Activated T-helper 17 cell treated with anti-CD3 and anti-CD28 coated beads, Interleukin-2, amount 50 U/mL, for 72 hours (primary cell): ENCODE data around the gene SNRPD2. TPM values are rescaled to one million over a fixed set of nuclear protein-coding genes. Genes with fewer than 3 reads are reported as not detected.
"Not testable (repeated sequence)": the region's sequence is repeated elsewhere in the genome, so short reads cannot be mapped to it uniquely, and the experiment has no call there.

ENCODE experiments used
- ATAC-seq: fragments of 150-1000 bp; cut with Tn5 transposase; replicated peaks from 2 replicates; pipeline ENCODE4 v1.10.0; 2021; ENCODE audit warnings: mild to moderate bottlenecking, moderate library complexity
- H3K27ac Mint-ChIP-seq: one replicate; pipeline ENCODE4 v1.8.0; 2022; ENCODE audit warnings: mixed read lengths
- H3K27me3 Mint-ChIP-seq: one replicate; pipeline ENCODE4 v1.8.0; 2022; ENCODE audit warnings: mixed read lengths
- H3K36me3 Mint-ChIP-seq: one replicate; pipeline ENCODE4 v1.8.0; 2022; ENCODE audit warnings: low read depth, mild to moderate bottlenecking, mixed read lengths
- H3K4me1 Mint-ChIP-seq: one replicate; pipeline ENCODE4 v1.8.0; 2022; ENCODE audit warnings: mixed read lengths
- H3K4me3 Mint-ChIP-seq: one replicate; pipeline ENCODE4 v1.8.0; 2022; ENCODE audit warnings: mild to moderate bottlenecking, mixed read lengths
- H3K9me3 Mint-ChIP-seq: one replicate; pipeline ENCODE4 v1.8.0; 2022; ENCODE audit warnings: mixed read lengths
- total RNA-seq, 2 donors: library from RNA; stranded (reverse); gene quantifications; one replicate each; pipeline ENCODE4 v1.2.3, GENCODE V29; 2022

SNRPD2 gene
- total RNA-seq, 2 donors from 2014 or later: 544 to 752 TPM

DNA sequence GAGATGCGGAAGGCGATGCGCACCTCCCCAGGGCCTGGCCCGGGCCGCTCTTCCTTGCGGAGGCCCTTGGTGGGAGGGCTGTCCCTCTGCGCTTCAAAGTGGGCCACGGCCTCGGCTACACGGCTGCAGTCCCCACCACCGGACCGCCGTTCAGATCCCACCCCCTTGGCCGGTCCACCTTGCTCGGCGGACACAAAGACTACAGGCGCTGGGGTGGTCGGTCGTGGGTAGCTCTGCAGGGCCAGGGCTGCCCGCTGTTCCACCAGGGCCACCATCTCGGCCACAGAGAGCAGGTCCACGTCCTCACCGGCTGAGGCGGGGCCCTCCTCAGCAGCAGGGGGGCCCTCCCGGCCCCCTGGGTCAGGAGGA lies 20.9 kb upstream of the SNRPD2 start:
- H3K27me3 Mint-ChIP-seq: no peaks in the 10 kb centered on the region
- no peak for ATAC-seq
- H3K36me3 Mint-ChIP-seq: peaks cover 56% of the 10 kb centered on the region

DNA sequence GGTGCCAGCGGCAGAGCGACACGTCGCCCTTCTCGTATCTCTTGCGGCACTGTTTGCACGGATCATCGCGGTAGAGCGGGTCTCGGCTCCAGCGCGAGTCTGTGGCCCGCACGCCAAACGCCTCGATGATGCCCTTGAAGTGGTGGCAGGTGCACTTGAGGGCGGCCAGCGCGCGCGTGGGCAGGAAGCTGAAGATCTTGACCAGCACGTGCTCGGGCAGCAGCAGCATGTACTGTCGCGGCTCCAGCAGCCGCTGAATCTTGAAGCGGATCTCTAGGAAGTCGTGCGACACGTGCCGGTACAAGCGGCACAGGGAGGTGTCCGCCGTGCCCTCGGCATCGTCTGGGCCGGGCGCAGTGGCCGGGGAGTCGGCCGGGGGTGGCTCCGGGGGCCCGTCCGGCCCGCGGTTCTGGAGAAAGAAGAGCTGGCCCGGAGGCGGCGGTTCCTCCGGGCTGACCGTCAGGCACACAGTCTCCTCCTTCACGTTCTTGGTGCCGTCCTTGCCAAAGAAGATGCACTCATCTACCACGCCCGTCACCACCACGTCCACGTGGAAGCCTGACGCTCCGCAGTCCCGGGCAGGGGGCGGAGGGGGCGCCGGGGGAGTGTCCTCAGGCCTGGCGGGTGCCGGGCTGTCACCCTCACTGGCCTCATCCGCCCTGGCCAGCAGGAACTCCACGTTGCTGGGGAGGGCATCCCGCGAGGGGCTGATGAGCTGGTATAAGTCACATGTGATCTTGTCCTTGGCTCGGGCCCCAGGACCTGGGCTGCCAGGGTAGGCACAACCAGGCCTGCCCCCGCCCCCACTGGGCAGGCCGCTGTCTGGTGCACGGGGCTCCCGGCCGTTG lies 20.3 kb upstream of the SNRPD2 start:
- H3K9me3 Mint-ChIP-seq: no peaks in the 10 kb centered on the region
- no peak overlapping the region for H3K4me3 Mint-ChIP-seq
- H3K36me3 Mint-ChIP-seq: peaks cover 51% of the 10 kb centered on the region
- H3K27me3 Mint-ChIP-seq: no peaks in the 10 kb centered on the region
- H3K4me1 Mint-ChIP-seq: peaks cover 17% of the 10 kb centered on the region
- H3K27ac Mint-ChIP-seq: no peak overlapping the region
- ATAC-seq: no peak

More for the DNA sequence above, 20.9 kb upstream of the SNRPD2 start:
- no peak overlapping the region for H3K27ac Mint-ChIP-seq
- no peak overlapping the region for H3K4me3 Mint-ChIP-seq
- H3K4me1 Mint-ChIP-seq: peaks cover 17% of the 10 kb centered on the region
- no peaks in the 10 kb centered on the region for H3K9me3 Mint-ChIP-seq

DNA sequence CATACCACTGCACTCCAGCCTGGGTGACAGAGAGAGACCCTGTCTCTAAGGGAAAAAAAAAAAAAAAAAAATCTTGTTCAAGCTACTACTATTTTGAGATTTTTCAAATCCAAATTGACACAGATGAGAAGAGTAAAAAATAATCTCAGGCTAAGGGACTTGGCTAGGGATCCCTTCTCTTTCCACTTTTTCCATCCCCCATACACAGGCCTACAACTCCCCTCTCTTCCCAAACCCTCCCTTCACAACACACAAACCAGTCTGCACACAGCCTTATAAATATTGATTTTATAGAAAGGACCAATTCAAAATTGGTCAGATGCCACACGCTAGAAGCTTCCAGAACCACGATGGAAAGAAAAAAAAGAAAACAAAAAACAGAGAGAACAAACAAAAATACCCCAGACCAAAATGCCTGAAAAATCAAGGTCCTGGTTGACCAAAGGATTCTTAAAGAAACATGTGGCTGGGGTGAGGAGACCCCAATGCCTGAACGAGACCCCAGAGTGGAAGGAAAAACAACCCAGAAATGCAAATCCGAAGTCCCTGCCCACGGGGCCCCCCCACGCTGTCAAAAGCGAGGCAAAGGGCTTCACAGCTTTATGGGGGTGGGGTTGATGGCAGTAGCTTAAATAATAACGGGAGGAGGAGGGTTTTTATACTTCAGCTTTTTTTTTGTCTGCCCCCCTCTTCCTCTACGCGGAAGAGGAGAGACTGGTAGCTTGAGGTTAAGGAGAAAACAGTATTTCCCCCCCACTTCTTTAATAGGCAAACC lies 18.8 kb upstream of the SNRPD2 start:
- ATAC-seq: no peak
- Mint-ChIP-seq H3K27me3 (no peaks in the 10 kb centered on the region), H3K4me3 (no peak overlapping the region)

DNA sequence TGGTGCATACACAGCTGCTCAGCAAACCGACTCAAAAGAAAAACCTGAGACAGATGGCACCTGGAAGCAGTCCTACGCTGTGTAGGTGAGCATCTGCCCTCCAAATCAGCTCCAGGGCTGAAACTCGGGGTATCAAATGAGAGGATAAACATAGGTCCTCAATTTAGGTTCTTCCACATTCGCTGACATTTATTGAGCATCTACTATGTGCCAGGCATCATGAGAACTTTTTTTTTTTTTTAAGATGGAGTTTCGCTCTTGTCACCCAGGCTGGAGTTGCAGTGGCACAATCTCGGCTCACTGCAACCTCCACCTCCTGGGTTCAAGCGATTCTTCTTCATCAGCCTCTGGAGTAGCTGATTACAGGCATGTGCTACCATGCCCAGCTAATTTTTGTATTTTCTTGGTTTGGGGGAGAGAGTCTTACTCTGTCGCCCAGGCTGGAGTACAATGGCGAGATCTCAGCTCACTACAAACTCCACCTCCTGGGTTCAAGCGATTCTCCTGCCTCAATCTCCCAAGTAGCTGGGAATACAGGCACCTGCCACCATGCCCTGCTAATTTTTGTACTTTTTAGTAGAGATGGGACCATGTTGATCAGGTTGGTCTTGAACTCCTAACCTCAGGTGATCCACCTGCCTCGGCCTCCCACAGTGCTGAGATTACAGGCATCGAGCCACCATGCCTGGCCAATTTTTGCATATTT lies 14.1 kb upstream of the SNRPD2 start:
- H3K4me3 Mint-ChIP-seq: no peak overlapping the region
- no peak overlapping the region for H3K27ac Mint-ChIP-seq
- no peaks in the 10 kb centered on the region for H3K27me3 Mint-ChIP-seq
- H3K9me3 Mint-ChIP-seq: no peaks in the 10 kb centered on the region
- ATAC-seq: no peak
- H3K36me3 Mint-ChIP-seq: peaks cover 56% of the 10 kb centered on the region
- peaks cover 6% of the 10 kb centered on the region for H3K4me1 Mint-ChIP-seq

More for the DNA sequence above, 18.8 kb upstream of the SNRPD2 start:
- Mint-ChIP-seq H3K9me3 (no peaks in the 10 kb centered on the region), H3K27ac (no peak overlapping the region), H3K36me3 (peaks cover 43% of the 10 kb centered on the region), H3K4me1 (peaks cover 6% of the 10 kb centered on the region)

DNA sequence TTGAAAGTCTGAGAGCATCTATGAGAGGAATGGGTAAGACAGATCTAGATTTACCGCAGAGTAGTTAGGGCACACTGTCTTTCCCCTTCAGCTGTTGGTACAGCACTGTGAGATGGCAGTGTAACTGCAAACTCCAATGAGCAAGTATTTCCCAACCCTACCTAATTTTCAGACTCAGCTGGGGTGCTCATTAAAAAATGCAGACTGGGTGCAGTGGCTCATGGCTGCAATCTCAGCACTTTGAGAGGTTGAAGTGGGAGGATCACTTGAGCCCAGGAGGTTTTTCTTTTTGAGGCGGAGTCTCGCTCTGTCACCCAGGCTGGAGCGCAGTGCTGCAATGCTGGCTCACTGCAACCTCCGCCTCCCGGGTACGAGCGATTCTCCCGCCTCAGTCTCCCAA lies 13.4 kb upstream of the SNRPD2 start:
- H3K27me3 Mint-ChIP-seq: no peaks in the 10 kb centered on the region
- no peak overlapping the region for H3K27ac Mint-ChIP-seq
- no peak for ATAC-seq
- no peaks in the 10 kb centered on the region for H3K9me3 Mint-ChIP-seq
- H3K4me1 Mint-ChIP-seq: no peaks in the 10 kb centered on the region
- H3K36me3 Mint-ChIP-seq: peaks cover 51% of the 10 kb centered on the region
- H3K4me3 Mint-ChIP-seq: no peak overlapping the region

DNA sequence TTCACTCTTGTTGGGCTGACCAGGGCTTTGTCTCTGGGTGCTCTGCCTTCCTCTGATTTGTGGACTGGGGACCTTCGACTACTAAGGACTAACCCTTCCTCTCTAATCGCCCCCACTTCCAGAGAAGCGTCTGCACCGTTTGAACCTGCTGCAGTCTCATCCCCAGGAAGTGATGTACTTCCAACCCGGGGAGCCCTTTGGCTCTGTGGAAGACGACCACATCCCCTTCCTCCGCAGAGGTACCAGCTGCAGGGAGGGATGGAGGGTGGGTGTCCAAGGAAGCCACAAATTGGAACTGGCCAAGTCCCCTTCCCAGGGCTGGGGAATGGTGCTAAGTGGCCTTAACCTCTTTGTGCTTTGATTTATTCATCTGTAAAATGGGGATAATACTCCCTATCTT lies 9.9 kb upstream of the SNRPD2 start:
- Mint-ChIP-seq H3K4me1 (peaks cover 5% of the 10 kb centered on the region), H3K27ac (no peak overlapping the region), H3K4me3 (no peak overlapping the region), H3K36me3 (peaks cover 50% of the 10 kb centered on the region), H3K27me3 (no peaks in the 10 kb centered on the region), H3K9me3 (no peaks in the 10 kb centered on the region)
- ATAC-seq: no peak

DNA sequence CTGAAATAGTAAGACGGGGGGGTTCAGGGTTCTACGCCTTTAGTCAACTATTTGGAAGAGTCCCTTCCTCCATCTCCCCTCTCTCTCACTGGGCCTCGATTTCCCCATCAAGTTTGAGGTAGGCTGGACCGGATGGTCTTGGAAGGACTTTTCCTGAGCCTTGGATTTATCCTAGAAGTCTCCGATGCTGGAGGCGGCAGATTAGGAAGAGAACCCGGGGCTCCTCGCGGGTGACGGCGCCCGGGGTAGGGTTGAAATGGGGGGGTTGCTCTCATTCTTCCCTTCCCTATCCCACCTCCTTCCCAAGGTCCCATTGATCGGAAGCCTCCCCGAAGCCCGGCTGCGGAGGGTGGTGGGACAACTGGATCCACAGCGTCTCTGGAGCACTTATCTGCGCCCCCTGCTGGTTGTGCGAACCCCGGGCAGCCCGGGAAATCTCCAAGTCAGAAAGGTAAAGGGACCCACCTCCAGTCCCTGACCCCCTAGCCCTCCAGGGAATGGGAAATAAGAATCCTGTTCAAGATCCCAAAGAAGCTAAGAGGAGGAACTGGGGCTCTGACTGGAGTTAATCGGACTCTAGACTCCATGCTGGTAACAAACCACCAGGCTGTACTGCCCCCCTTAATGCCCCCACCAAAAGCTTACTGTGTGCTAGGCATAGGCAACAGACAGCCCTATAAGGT lies 1.5 kb upstream of the SNRPD2 start:
- H3K36me3 Mint-ChIP-seq: peaks cover 82% of the 10 kb centered on the region
- no peaks in the 10 kb centered on the region for H3K27me3 Mint-ChIP-seq
- no peak for ATAC-seq
- H3K4me1 Mint-ChIP-seq: peaks cover 10% of the 10 kb centered on the region
- H3K9me3 Mint-ChIP-seq: no peaks in the 10 kb centered on the region
- H3K27ac Mint-ChIP-seq: peak overlapping the region; percentile 97
- H3K4me3 Mint-ChIP-seq: peak overlapping the region; percentile 93

DNA sequence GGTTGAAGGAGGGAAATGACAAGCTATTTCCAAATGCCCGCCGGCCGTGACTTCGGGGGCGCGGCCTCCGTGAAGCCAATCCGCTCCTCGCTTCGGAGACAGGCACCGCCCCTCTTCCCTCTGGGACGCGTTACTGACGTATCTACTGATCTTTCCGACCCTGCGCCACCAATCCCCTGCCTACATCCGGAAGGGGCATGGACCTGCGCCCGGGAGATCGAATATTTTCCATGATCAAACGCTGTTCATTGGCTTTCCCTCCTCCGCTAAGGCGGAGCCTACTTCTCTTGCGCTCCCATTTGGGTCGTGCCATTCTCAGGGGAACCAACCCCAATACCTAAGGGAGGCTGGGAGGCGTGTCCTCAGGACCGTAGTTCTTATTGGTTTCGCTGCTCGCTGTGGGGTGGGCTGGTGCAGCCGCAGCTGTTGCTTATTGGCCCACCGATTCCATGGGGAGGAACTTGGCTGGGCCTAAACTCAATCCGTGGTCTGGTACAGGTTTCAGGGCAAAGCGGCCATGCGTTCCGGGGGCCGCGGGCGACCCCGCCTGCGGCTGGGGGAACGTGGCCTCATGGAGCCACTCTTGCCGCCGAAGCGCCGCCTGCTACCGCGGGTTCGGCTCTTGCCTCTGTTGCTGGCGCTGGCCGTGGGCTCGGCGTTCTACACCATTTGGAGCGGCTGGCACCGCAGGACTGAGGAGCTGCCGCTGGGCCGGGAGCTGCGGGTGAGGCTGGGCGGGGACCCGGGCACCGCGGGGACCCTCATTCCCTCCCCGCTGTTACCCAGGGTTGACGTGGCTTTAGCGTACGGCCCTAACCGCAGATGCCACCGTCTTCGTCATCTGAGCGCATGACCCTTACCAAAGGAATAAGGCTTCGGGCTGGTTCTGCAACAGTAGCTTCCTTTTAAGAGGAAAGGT lies 693 bp upstream of the SNRPD2 start, which contains the start of gene QPCTL:
Gene QPCTL, plus strand, starts transcription at position 480 of the 919 bp plus-strand sequence. Its CDS starts 38 bp downstream, at position 518.
- no peaks in the 10 kb centered on the region for H3K27me3 Mint-ChIP-seq
- H3K9me3 Mint-ChIP-seq: no peaks in the 10 kb centered on the region
- peaks cover 7% of the 10 kb centered on the region for H3K4me1 Mint-ChIP-seq
- peak within 1 kb of the TSS; percentile 93 for H3K4me3 Mint-ChIP-seq
- H3K36me3 Mint-ChIP-seq: peaks cover 82% of the 10 kb centered on the region
- peak within 1 kb of the TSS; percentile 97 for H3K27ac Mint-ChIP-seq
- peak; percentile 93 for ATAC-seq

DNA sequence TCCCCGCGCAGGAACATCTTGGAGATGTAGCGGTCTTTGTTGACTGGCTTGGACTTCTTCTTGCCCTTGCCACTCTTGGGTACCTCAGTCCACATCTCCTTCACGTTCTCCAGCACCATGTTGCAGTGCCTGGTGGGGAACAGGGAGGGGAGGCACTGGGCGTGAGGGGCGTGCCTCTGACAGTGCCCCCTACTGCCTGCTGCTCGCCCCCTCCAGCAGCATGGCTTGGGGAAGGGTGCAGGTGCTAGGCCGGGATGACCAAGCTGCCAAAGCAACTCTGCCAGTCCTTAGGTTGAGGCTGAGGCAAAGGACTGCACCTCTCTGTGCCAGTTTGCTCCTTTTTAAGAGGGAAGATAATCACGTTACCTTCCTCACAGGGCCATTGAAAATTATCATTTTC lies 4.2 kb downstream of the SNRPD2 start:
- Mint-ChIP-seq H3K4me3 (no peak overlapping the region), H3K4me1 (peaks cover 5% of the 10 kb centered on the region), H3K27ac (no peak overlapping the region), H3K9me3 (no peaks in the 10 kb centered on the region), H3K27me3 (no peaks in the 10 kb centered on the region), H3K36me3 (peaks cover 87% of the 10 kb centered on the region)
- ATAC-seq: no peak

DNA sequence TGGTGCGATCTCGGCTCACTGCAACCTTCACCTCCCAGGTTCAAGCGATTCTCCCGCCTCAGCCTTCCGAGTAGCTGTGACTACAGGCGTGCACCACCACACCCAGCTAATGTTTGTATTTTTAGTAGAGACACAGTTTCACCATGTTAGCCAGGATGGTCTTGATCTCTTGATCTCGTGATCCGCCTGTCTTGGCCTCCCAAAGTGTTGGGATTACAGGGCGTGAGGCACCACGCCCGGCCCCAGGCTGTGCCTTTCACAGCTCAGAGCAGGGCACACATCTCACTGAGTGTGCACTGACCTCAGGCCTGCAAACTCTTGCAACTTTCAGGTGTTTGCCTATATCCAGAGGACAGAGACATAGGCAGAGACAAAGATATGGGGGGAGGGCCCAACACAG lies 6.7 kb downstream of the SNRPD2 start:
- peaks cover 67% of the 10 kb centered on the region for H3K36me3 Mint-ChIP-seq
- not testable (repeated sequence) for H3K9me3 Mint-ChIP-seq, H3K27me3 Mint-ChIP-seq, H3K4me1 Mint-ChIP-seq, H3K27ac Mint-ChIP-seq, H3K4me3 Mint-ChIP-seq, ATAC-seq

DNA sequence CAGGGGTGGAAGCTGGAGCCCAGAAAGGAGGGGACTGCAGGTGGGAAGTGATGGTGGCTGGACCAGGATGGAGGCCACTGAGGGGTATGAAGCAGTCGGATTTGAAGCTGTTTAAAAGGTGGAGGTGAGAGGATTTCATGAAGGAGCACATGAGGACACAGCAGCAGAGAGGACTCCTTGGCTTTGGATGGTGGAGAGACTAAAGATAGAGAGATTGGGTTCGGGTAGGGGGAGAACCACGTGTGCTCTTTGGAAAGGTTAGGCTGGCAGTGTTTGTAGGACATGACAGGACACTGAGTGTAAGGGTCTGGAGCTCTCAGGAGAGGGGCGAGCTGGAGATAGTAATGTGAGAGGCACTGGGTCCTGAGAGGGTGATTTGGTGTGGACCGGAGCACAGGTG lies 8.8 kb downstream of the SNRPD2 start:
- no peak for ATAC-seq
- no peak overlapping the region for H3K4me3 Mint-ChIP-seq
- H3K4me1 Mint-ChIP-seq: peaks cover 9% of the 10 kb centered on the region
- H3K36me3 Mint-ChIP-seq: peaks cover 51% of the 10 kb centered on the region
- H3K9me3 Mint-ChIP-seq: no peaks in the 10 kb centered on the region
- no peaks in the 10 kb centered on the region for H3K27me3 Mint-ChIP-seq
- no peak overlapping the region for H3K27ac Mint-ChIP-seq

DNA sequence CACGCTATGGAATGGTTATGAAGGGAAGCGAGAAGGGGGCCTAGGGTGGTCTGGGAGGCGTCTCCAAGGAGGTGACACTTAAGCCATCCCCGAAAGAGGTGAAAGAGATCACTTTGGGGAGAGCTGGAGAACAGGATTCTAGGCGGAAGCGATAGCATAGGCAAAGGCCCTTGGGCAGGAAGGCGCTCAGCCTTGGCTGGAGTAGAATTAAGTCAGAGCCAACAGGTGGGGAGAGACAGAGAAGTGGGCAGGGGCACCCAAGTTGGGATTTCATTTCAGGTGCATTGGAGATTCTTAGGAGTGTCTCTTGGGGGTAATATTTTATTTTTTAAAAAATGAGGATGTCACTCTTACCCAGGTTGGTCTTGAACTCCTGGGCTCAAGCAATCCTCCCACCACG lies 9.6 kb downstream of the SNRPD2 start:
- Mint-ChIP-seq H3K4me1 (peaks cover 12% of the 10 kb centered on the region), H3K9me3 (no peaks in the 10 kb centered on the region), H3K27me3 (no peaks in the 10 kb centered on the region), H3K4me3 (peak overlapping the region; percentile 78), H3K27ac (no peak overlapping the region), H3K36me3 (peaks cover 43% of the 10 kb centered on the region)
- no peak for ATAC-seq

DNA sequence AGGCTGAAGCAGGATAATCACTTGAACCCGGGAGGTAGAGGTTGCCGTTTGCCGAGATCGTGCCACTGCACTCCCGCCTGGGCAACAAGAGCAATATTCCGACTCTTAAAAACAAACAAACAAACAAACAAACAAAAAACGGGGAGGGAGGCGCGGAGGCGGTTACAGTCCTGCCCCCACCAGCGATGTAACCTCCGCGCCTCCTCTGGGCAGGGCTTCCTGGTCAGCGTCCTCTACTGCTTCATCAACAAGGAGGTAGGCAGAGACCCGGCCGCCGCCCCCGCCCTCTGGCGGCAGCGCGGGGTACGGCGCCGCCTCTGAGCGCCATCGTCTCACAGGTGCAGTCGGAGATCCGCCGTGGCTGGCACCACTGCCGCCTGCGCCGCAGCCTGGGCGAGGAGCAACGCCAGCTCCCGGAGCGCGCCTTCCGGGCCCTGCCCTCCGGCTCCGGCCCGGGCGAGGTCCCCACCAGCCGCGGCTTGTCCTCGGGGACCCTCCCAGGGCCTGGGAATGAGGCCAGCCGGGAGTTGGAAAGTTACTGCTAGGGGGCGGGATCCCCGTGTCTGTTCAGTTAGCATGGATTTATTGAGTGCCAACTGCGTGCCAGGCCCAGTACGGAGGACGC lies 10.2 kb downstream of the SNRPD2 start:
- Mint-ChIP-seq H3K4me1 (peaks cover 12% of the 10 kb centered on the region), H3K4me3 (peak overlapping the region; percentile 78), H3K27me3 (no peaks in the 10 kb centered on the region), H3K27ac (peak overlapping the region; percentile 72), H3K9me3 (no peaks in the 10 kb centered on the region), H3K36me3 (peaks cover 37% of the 10 kb centered on the region)
- peak; percentile 90 for ATAC-seq
